Measurements from ENCODE around the gene TMOD2. TPM values are rescaled to one million over a fixed set of nuclear protein-coding genes. Genes with fewer than 3 reads are reported as not detected.

The TMOD2 gene
- total RNA-seq, 1 experiment from 2014 or later, result 5.7 TPM

DNA sequence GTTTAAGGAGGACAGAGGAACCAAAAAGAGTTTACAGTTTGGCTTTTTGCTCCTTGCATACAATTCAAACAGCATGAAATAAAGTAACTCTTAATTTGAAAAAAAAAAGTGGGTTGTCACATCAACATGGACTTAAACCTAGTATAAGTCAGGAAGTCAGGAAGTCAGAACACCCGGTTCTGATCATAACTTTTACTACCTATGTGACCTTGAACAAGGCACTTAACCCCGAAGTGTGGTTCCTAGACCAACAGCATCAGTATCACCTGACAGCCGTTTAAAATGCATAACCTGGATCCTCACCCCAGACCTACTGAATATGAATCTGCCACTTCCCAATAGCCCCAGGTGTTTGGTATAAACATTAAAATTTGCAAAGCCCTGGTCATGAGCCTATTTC, 32.7 kb upstream of the TMOD2 start (continued):
- TF ChIP-seq, protein P1, sequence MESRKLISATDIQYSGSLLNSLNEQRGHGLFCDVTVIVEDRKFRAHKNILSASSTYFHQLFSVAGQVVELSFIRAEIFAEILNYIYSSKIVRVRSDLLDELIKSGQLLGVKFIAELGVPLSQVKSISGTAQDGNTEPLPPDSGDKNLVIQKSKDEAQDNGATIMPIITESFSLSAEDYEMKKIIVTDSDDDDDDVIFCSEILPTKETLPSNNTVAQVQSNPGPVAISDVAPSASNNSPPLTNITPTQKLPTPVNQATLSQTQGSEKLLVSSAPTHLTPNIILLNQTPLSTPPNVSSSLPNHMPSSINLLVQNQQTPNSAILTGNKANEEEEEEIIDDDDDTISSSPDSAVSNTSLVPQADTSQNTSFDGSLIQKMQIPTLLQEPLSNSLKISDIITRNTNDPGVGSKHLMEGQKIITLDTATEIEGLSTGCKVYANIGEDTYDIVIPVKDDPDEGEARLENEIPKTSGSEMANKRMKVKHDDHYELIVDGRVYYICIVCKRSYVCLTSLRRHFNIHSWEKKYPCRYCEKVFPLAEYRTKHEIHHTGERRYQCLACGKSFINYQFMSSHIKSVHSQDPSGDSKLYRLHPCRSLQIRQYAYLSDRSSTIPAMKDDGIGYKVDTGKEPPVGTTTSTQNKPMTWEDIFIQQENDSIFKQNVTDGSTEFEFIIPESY (IDR thresholded peaks at IDR 0.05; ENCODE audit: extremely low read depth, insufficient replicate concordance, low read length), result no peak

DNA sequence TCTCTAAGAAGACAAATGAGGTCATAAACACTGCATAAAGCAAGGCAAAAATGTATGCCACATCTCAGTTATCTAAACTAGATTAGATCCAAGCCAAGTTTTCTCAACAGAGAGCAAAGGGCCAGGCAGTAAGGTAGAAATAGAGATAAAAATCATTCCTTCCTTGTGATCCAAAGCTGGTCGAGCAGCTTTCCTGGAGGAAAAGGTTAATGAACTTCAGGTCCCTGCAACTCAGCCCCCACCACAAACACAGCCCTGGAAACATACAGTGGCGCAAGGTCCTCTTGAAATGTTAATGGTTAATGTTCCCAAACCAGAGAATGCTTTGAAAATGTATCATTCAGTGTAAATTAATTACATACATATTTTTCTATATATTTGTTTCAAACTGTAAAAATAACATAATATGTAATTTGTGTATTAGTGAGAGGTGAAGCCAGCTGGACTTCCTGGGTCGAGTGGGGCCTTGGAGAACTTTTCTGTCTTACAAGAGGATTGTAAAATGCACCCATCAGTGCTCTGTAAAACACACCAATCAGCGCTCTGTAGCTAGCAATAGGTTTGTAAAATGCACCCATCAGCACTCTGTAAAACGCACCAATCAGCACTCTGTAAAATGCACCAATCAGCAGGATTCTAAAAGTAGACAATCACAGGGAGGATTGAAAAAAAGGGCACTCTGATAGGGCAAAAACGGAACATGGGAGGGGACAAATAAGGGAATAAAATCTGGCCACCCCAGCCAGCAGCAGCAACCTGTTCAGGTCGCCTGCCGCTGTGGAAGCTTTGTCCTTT, 31.0 kb upstream of the TMOD2 start:
- H3K9ac ChIP-seq (ENCODE audit: low read length), result no peak overlapping the region
- H4K20me1 ChIP-seq (ENCODE audit: insufficient read depth), result no peaks in the 10 kb centered on the region
- ATAC-seq (no peak), DNase-seq (ENCODE audit: low read depth, low spot score) (no peak)
- H3K4me2 ChIP-seq (ENCODE audit: low read length), result no peak overlapping the region
- intact Hi-C loops (cut with micrococcal nuclease), result no loop called here
- no TSS peak for BruUV-seq (replicated peaks)
- H3K36me3 ChIP-seq (ENCODE audit: control insufficient read depth in 1 of 2, insufficient read depth in 2 of 2, low read length in 2 of 2), result 0 out of 4 replicates have a peak, but pooled peaks cover 0 to 2% of the 10 kb centered on the region in 2 experiments
- H3K4me3 ChIP-seq (replicated peaks in 1 of 2; ENCODE audit: low read depth in 1 of 2, low read length in 2 of 2), result no peak overlapping the region
- ChIA-PET CTCF (no interaction called here), RAD21 (ENCODE audit: low non-redundant PET in 1 of 2, low total read pairs in 2 of 2, uncharacterized antibody in 2 of 2, unreplicated experiment in 2 of 2) (no interaction called here), POLR2A (no interaction called here)
- no peak for TF ChIP-seq RAD21 (IDR thresholded peaks at IDR 0.05; ENCODE audit: low read depth)
- no peak for TF ChIP-seq TCF7L2 (IDR thresholded peaks at IDR 0.05; ENCODE audit: borderline replicate concordance, extremely low read depth, insufficient read depth, insufficient read length)
- TF ChIP-seq, protein P2, sequence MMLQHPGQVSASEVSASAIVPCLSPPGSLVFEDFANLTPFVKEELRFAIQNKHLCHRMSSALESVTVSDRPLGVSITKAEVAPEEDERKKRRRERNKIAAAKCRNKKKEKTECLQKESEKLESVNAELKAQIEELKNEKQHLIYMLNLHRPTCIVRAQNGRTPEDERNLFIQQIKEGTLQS (IDR thresholded peaks at IDR 0.05), result no peak
- TF ChIP-seq JUND (IDR thresholded peaks at IDR 0.05), result no peak
- TF ChIP-seq ELF1 (IDR thresholded peaks at IDR 0.05; ENCODE audit: borderline replicate concordance, low read depth), result no peak
- TF ChIP-seq EZH2 (IDR thresholded peaks at IDR 0.05), result no peak
- TF ChIP-seq, protein P3, sequence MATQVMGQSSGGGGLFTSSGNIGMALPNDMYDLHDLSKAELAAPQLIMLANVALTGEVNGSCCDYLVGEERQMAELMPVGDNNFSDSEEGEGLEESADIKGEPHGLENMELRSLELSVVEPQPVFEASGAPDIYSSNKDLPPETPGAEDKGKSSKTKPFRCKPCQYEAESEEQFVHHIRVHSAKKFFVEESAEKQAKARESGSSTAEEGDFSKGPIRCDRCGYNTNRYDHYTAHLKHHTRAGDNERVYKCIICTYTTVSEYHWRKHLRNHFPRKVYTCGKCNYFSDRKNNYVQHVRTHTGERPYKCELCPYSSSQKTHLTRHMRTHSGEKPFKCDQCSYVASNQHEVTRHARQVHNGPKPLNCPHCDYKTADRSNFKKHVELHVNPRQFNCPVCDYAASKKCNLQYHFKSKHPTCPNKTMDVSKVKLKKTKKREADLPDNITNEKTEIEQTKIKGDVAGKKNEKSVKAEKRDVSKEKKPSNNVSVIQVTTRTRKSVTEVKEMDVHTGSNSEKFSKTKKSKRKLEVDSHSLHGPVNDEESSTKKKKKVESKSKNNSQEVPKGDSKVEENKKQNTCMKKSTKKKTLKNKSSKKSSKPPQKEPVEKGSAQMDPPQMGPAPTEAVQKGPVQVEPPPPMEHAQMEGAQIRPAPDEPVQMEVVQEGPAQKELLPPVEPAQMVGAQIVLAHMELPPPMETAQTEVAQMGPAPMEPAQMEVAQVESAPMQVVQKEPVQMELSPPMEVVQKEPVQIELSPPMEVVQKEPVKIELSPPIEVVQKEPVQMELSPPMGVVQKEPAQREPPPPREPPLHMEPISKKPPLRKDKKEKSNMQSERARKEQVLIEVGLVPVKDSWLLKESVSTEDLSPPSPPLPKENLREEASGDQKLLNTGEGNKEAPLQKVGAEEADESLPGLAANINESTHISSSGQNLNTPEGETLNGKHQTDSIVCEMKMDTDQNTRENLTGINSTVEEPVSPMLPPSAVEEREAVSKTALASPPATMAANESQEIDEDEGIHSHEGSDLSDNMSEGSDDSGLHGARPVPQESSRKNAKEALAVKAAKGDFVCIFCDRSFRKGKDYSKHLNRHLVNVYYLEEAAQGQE (IDR thresholded peaks at IDR 0.05; ENCODE audit: low read depth), result no peak
- no peak for TF ChIP-seq ZNF274 (IDR thresholded peaks at IDR 0.05; ENCODE audit: low read depth, low read length)
- TF ChIP-seq, protein P4, sequence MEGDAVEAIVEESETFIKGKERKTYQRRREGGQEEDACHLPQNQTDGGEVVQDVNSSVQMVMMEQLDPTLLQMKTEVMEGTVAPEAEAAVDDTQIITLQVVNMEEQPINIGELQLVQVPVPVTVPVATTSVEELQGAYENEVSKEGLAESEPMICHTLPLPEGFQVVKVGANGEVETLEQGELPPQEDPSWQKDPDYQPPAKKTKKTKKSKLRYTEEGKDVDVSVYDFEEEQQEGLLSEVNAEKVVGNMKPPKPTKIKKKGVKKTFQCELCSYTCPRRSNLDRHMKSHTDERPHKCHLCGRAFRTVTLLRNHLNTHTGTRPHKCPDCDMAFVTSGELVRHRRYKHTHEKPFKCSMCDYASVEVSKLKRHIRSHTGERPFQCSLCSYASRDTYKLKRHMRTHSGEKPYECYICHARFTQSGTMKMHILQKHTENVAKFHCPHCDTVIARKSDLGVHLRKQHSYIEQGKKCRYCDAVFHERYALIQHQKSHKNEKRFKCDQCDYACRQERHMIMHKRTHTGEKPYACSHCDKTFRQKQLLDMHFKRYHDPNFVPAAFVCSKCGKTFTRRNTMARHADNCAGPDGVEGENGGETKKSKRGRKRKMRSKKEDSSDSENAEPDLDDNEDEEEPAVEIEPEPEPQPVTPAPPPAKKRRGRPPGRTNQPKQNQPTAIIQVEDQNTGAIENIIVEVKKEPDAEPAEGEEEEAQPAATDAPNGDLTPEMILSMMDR (IDR thresholded peaks at IDR 0.05 in 2 of 3, conservative IDR thresholded peaks at IDR 0.05 in 1 of 3; ENCODE audit: borderline replicate concordance in 1 of 3, insufficient read depth in 1 of 3, low read depth in 2 of 3, low read length in 2 of 3), result no peak
- TF ChIP-seq ZFX (IDR thresholded peaks at IDR 0.05), result no peak
- no peak for TF ChIP-seq SRF (IDR thresholded peaks at IDR 0.05; ENCODE audit: low read depth)
- TF ChIP-seq, protein P5, sequence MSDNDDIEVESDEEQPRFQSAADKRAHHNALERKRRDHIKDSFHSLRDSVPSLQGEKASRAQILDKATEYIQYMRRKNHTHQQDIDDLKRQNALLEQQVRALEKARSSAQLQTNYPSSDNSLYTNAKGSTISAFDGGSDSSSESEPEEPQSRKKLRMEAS (IDR thresholded peaks at IDR 0.05), result no peak
- no peak for TF ChIP-seq YY1 (IDR thresholded peaks at IDR 0.05; ENCODE audit: extremely low read depth, insufficient replicate concordance, low read depth, low read length)
- H2AFZ ChIP-seq (ENCODE audit: low read depth, low read length, poor library complexity, severe bottlenecking), result no peak overlapping the region
- no peaks in the 10 kb centered on the region for H3K9me3 ChIP-seq (ENCODE audit: control insufficient read depth in 1 of 2, insufficient read depth in 1 of 2, low read depth in 1 of 2, low read length in 2 of 2)
- no peaks in the 10 kb centered on the region for H3K4me1 ChIP-seq (ENCODE audit: control insufficient read depth in 1 of 2, insufficient read depth in 2 of 2, low read length in 2 of 2)
- no peaks in the 10 kb centered on the region for H3K9me2 ChIP-seq (ENCODE audit: insufficient read depth)
- no peaks in the 10 kb centered on the region for H3K79me2 ChIP-seq (ENCODE audit: insufficient read depth, low read length)
- H3K27ac ChIP-seq (ENCODE audit: low read depth, low read length), result no peak overlapping the region
- H3K27me3 ChIP-seq (ENCODE audit: insufficient read depth, low read length), result no peaks in the 10 kb centered on the region
